Gastrocnemius medialis (tissue), 4 donors: ENCODE data around the gene SLC8A3. TPM values are rescaled to one million over a fixed set of nuclear protein-coding genes. Genes with fewer than 3 reads are reported as not detected.

Experiments
- ATAC-seq, 2 donors: fragments of 150-250 bp; one replicate each; pipeline ENCODE4 v1.9.1; 2016
- DNase-seq, 2 donors: peaks; one replicate each; pipeline ENCODE4 v3.0.0-alpha.2; 2019
- H3K27ac ChIP-seq, 4 donors: fragments of 200-600 bp; sonication (generic); 1 replicate in 1 of 4; 2 replicates in 3 of 4; pipeline ENCODE4 v1.5.1; 2016 to 2018; ENCODE audit warnings: mild to moderate bottlenecking in 2 of 4, moderate library complexity in 1 of 4
- H3K27me3 ChIP-seq, 3 donors: fragments of 200-600 bp; sonication (generic) in 2 of 3; 1 replicate in 1 of 3; 2 replicates in 2 of 3; pipeline versions ENCODE4 v1.5.1 to v1.6.0; 2016 to 2019; ENCODE audit warnings: mild to moderate bottlenecking in 1 of 3, moderate library complexity in 1 of 3
- H3K36me3 ChIP-seq, 2 donors: fragments of 200-600 bp; sonication (generic) in 1 of 2; one replicate each; pipeline ENCODE4 v1.5.1; 2017 to 2018
- H3K4me1 ChIP-seq, 2 donors: fragments of 200-600 bp; sonication (generic) in 1 of 2; one replicate each; pipeline ENCODE4 v1.5.1; 2016 to 2017; ENCODE audit warnings: mild to moderate bottlenecking in 2 of 2
- H3K4me3 ChIP-seq, 4 donors: fragments of 200-600 bp; sonication (generic) in 3 of 4; 1 replicate in 1 of 4; 2 replicates in 3 of 4; pipeline ENCODE4 v1.5.1; 2016 to 2019; ENCODE audit warnings: mild to moderate bottlenecking in 2 of 4
- H3K9me3 ChIP-seq, 3 donors: fragments of 200-600 bp; sonication (generic) in 2 of 3; 1 replicate in 1 of 3; 2 replicates in 2 of 3; pipeline ENCODE4 v1.5.1; 2016 to 2019
- POLR2A ChIP-seq, 2 donors: fragments of 450-650 bp; IDR thresholded peaks; one replicate each; pipeline ENCODE4 v1.6.1; 2017; ENCODE audit warnings: antibody characterized with exemption in 2 of 2, mild to moderate bottlenecking in 2 of 2, moderate library complexity in 2 of 2
- in situ Hi-C, 4 donors: fragments of 200-750 bp; cut with MboI; loops; one replicate each; pipeline versions ENCODE4 v1.15.0 to v1.8.0; 2017; ENCODE audit warnings: low sequenced_read_pairs in 4 of 4
- intact Hi-C: fragments of 100-400 bp; cut with DNase I; formaldehyde crosslinking; loops from one replicate; pipeline ENCODE4 v1.15.1; 2023; ENCODE audit warnings: low total_unique reads
- total RNA-seq, 4 donors: library from RNA; depleted of rRNA; stranded (reverse); fragments of >200 nt; gene quantifications; one replicate each; pipeline versions ENCODE4 v1.1.0 to v1.2.3, GENCODE V29; 2016
- TF ChIP-seq, protein P1 (sequence below), 5 experiments: fragments of 450-650 bp in 3 of 5; fragments of 200-600 bp in 2 of 5; sonication (generic) in 2 of 5; IDR thresholded peaks in 4 of 5; conservative IDR thresholded peaks in 1 of 5; 1 replicate in 4 of 5; 2 replicates in 1 of 5; pipeline ENCODE4 v1.5.1; 2016 to 2019; ENCODE audit warnings: antibody characterized with exemption in 5 of 5, mild to moderate bottlenecking in 3 of 5, moderate library complexity in 3 of 5

The SLC8A3 gene
- total RNA-seq, 4 donors from 2014 or later = 8.5 to 14.1 (median 12.6) TPM

- Histone ChIP-seq H3K4me1 (no peaks in the 10 kb centered on the region), H3K9me3 (no peaks in the 10 kb centered on the region), H3K4me3 (no peak overlapping the region), H3K36me3 (no peaks in the 10 kb centered on the region), H3K27ac (no peak overlapping the region), H3K27me3 (no peaks in the 10 kb centered on the region)
- DNase-seq (no peak), ATAC-seq (no peak)
- in situ Hi-C loops = no loop called here
- TF ChIP-seq, protein P1, sequence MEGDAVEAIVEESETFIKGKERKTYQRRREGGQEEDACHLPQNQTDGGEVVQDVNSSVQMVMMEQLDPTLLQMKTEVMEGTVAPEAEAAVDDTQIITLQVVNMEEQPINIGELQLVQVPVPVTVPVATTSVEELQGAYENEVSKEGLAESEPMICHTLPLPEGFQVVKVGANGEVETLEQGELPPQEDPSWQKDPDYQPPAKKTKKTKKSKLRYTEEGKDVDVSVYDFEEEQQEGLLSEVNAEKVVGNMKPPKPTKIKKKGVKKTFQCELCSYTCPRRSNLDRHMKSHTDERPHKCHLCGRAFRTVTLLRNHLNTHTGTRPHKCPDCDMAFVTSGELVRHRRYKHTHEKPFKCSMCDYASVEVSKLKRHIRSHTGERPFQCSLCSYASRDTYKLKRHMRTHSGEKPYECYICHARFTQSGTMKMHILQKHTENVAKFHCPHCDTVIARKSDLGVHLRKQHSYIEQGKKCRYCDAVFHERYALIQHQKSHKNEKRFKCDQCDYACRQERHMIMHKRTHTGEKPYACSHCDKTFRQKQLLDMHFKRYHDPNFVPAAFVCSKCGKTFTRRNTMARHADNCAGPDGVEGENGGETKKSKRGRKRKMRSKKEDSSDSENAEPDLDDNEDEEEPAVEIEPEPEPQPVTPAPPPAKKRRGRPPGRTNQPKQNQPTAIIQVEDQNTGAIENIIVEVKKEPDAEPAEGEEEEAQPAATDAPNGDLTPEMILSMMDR (IDR thresholded peaks at IDR 0.05 in 4 of 5, conservative IDR thresholded peaks at IDR 0.05 in 1 of 5) = no peak
- no peak for TF ChIP-seq POLR2A (IDR thresholded peaks at IDR 0.05)
- intact Hi-C loops = loop anchor here (5.0 kb wide), 1 partner anchor 193 kb away; no protein-coding TSS in a partner anchor
Observed at GRCh38 chr14:70009961-70010360, 178.8 kb downstream of the SLC8A3 start.

DNA sequence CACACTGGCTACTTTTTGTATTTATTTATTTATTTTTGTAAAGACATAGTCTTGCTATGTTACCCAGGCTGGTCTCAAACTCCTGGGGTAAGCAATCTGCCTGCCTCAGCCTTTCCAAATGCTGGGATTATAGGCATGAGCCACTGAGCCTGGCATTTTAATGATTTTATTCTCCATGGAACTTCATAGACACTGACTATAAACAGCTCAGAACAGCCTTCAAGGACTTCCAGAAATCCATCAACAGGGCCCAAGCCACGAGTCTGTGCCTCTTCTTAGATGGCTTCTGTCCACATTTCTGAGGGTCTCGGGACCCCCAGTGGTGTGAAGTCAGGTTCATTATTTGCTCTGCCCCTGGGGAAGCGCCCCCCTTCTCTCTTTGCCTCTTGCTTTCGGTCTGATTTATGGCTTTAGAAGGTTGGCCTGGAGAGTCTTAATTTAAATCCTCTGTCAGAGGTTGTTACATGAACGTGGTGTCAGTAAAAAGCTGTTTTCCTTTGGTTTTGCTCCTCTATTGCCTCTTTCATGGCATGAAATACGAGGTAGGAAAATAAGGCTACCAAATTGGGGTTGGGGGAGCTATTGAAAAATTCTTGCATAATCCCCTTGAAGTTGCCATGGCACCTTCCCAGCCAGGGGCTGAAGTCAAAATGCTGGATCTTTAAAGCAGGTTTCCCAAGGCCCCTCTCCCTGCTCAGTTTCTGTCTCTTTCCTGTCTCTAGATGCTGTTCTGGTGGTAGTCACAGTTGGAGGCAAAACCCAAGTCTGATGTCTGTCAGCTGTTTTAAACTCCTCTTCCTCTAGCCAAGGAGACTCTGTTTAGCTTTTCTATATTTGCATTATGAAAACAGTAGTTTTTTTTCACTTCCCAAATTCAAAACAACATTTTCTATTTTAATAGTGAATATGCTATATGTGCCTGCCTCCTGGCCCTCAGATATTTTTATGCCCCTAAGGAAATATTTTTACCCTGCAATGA, 180.2 kb downstream of the SLC8A3 start:
- TF ChIP-seq POLR2A (IDR thresholded peaks at IDR 0.05) = no peak
- TF ChIP-seq, protein P1 (IDR thresholded peaks at IDR 0.05 in 4 of 5, conservative IDR thresholded peaks at IDR 0.05 in 1 of 5) = no peak
- H3K4me3 ChIP-seq = no peak overlapping the region
- H3K27me3 ChIP-seq = no peaks in the 10 kb centered on the region
- in situ Hi-C loops = no loop called here
- DNase-seq (no peak), ATAC-seq (no peak)
- H3K36me3 ChIP-seq = no peaks in the 10 kb centered on the region
- no peaks in the 10 kb centered on the region for H3K4me1 ChIP-seq
- intact Hi-C loops = no loop called here
- H3K9me3 ChIP-seq = no peaks in the 10 kb centered on the region
- H3K27ac ChIP-seq = no peak overlapping the region

- ATAC-seq (no peak), DNase-seq (no peak)
- H3K9me3 ChIP-seq = no peaks in the 10 kb centered on the region
- intact Hi-C loops = no loop called here
- H3K27ac ChIP-seq = no peak overlapping the region
- no peaks in the 10 kb centered on the region for H3K4me1 ChIP-seq
- H3K36me3 ChIP-seq = no peaks in the 10 kb centered on the region
- in situ Hi-C loops = no loop called here
- no peak overlapping the region for H3K4me3 ChIP-seq
- TF ChIP-seq POLR2A (IDR thresholded peaks at IDR 0.05) = no peak
- TF ChIP-seq, protein P1 (IDR thresholded peaks at IDR 0.05 in 4 of 5, conservative IDR thresholded peaks at IDR 0.05 in 1 of 5) = no peak
- H3K27me3 ChIP-seq = no peaks in the 10 kb centered on the region
Observed at GRCh38 chr14:70006699-70007098, 182.1 kb downstream of the SLC8A3 start.

- H3K4me1 ChIP-seq = no peaks in the 10 kb centered on the region
- TF ChIP-seq, protein P1 (IDR thresholded peaks at IDR 0.05 in 4 of 5, conservative IDR thresholded peaks at IDR 0.05 in 1 of 5) = no peak
- TF ChIP-seq POLR2A (IDR thresholded peaks at IDR 0.05) = no peak
- in situ Hi-C loops = no loop called here
- intact Hi-C loops = no loop called here
- H3K4me3 ChIP-seq = no peak overlapping the region
- no peak overlapping the region for H3K27ac ChIP-seq
- no peak for DNase-seq
- no peak for ATAC-seq
- no peaks in the 10 kb centered on the region for H3K36me3 ChIP-seq
- H3K27me3 ChIP-seq = no peaks in the 10 kb centered on the region
- no peaks in the 10 kb centered on the region for H3K9me3 ChIP-seq
Observed at GRCh38 chr14:70005281-70005805, 183.4 kb downstream of the SLC8A3 start.
